Colon (tissue), 2 donors: ENCODE measurements around the gene ABCC2.
"Not testable (repeated sequence)": the region's sequence is repeated elsewhere in the genome, so short reads cannot be mapped to it uniquely, and the experiment has no call there.

Experiments used
- FAIRE-seq: peaks from 2 replicates; lab custom pipeline; 2012; peaks lifted over from hg19 to GRCh38; lab: Jason Lieb, UNC
- donor health status: control.
- donor health status: control.

The ABCC2 gene

DNA sequence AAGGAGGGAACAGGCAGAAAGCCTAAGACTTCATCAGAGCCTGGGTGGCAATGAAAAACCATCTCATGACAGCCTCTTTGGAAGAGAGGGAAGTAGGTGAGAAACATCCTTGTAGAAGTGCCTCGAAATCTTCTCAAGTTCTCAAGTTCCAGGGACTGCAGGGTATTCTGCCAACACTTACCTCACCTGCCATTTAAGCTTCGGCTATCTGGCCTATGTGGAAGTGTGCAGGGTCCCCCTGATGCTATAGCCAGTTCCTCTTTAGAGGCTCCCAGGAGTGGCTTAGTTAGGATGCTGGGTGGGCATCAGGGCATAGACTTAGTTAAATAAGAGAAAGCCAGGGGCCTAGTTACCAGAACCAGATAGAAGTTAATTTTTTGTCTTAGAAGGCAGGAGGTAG, 27.0 kb downstream of the ABCC2 start:
- FAIRE-seq = no peak

DNA sequence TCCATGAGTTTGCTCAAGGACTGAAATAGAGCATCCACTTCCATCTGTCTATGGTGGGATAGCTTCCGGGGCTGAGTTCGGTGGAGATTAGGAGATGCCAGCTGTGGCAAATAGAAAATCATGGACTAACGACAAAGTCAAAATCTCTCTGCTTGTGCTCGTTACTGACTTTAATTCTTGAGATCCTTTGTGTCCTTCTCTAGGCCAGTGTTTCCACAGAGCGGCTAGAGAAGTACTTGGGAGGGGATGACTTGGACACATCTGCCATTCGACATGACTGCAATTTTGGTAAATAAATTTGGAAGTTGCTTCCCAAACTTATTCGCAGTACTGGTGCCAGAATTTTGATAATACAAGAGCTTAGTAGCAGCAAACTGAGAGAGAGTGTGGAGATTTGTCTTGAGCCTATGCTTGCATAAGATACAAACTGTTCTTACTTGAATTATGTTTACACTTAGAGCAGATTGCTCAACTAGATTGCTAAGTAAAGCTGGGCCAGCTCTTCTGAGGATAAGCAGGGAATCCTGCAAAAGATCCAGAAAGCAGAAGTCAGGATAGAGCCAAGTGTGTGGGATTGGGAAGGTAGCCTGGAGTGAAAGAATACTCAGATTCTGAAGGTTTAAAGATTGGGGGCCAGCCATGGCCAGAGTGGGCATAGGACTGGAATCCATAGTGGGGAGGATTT, 27.6 kb downstream of the ABCC2 start:
- FAIRE-seq = no peak

DNA sequence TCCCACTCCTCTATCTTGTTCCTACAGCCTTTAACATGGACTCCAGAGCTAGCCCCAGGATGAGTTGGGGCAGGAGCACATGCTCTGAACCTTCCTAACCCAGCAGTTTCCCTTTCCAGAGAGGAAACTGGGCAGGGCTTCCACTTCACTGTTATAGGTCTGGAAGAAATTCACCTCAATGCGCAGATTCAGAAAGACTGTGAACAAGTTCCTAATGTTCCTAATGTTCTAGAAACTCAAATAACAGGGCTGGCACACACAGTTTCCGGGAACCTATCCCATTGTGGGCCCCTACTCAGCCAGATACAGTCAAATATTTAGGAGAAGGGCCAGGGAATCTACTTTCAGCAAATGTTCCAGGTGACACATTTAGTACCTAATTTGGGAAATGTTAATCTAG, 29.7 kb downstream of the ABCC2 start:
- no peak for FAIRE-seq

DNA sequence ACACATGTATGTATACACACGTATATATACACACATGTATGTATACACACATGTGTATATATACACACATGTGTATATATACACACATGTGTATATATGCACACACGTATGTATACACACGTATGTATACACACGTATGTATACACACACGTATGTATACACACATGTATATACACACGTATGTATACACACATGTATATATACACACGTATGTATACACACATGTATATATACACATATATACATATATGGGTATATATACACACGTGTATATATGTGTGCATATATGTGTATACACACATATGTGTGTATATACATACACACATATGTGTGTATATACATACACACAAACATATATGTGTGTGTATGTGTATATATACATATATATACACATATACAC, 31.7 kb downstream of the ABCC2 start:
- FAIRE-seq = no peak

DNA sequence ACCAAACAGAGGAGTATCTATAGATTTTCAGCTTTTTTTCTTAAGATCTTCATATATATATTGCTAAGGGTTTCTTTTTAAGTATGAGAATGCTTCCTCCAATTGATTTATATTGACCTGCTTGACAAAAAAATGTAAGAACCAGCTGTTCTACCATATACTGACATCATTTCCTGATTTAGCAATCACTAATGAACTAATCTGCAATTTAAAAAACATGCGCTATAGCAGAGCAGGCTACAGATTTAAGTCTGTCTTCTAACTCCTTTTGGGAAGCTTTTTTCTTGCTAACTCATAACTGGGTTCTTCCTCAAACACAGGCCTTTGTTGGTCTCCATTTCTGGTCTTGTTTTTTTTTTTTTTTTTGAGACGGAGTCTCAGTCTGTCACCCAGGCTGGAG, 33.2 kb downstream of the ABCC2 start:
- no peak for FAIRE-seq

DNA sequence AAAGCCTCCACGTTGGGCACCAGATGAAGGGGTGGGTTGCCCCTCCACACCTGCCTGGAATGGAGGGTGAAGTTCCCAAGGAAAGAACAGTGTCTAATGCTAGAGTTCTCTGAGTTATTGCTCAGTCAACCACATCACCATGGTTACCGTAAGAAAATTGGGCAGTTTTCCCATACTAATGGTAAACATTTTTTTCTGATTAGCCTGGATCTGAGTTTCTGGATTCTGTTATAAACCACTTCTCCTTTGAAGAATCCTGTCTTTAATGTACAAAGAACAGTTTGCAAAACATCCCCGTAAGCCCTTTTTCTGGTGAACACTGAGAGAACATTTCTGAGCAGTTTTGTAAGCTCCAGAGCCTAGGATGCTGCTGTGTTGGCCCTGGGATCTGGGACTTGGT, 45.5 kb downstream of the ABCC2 start:
- FAIRE-seq = no peak

DNA sequence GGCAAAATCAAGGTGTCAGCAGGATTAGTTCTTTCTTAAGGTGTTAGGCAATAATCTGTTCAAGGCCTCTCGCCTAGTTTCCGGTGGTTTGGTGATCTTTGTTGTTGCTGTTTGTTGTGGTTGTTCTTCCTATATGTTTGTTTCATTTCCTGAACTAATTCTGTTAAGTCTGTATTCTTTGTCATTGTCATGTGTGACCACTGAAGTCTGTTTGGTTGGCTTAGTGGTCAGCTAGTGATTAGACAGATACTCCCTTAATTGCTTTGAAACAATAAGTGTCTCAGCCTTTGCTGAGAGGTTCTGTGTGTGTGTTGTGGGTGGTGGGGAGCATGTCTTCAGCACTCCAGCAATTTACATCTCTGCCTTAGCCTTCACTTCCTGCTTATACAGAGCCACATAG, 46.0 kb downstream of the ABCC2 start:
- FAIRE-seq = no peak

DNA sequence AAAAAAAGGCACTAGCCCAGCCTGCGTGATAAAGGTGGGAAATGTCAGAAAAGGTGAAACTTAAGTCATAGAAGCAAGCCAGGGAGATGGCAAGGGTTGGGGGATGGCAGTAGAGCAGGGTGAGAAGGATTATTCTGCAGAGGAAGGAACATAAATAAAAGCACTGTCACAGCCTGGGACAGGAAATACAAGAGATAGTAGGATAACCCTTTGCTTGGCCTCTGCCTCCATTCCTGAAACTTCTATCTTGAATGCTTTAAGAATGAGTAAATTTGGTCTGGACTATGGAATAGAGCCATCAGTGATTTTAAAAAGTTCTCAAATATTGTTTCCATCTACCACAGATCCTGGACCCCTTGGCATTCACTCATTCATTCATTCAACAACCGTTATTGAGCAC, 50.0 kb downstream of the ABCC2 start:
- no peak for FAIRE-seq

DNA sequence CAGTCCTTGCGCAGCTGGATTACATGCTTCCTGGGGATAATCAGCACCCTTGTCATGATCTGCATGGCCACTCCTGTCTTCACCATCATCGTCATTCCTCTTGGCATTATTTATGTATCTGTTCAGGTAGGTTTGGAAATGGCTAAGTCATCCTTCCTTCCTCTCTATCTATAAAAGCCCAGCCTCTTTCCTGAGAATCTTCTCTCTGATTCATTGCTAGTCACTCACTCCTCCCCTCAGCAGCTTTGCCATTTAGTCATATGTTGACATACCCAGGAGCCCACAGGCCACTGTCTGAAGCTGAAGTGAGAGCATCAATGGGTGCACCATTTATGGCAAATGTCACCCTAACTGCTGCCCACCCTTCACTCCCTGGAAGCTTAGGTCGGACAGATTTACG, 52.0 kb downstream of the ABCC2 start:
- no peak for FAIRE-seq

DNA sequence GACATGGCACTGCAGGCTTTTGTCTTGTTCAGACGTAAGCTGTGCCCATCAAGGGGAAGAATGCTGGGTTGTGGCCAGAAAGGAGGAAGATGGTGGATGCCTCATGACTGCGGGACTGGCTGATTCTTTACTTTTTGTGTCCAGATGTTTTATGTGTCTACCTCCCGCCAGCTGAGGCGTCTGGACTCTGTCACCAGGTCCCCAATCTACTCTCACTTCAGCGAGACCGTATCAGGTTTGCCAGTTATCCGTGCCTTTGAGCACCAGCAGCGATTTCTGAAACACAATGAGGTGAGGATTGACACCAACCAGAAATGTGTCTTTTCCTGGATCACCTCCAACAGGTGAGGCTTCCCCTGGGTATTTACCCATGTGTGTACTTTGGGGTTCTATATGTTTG, 53.5 kb downstream of the ABCC2 start:
- no peak for FAIRE-seq

DNA sequence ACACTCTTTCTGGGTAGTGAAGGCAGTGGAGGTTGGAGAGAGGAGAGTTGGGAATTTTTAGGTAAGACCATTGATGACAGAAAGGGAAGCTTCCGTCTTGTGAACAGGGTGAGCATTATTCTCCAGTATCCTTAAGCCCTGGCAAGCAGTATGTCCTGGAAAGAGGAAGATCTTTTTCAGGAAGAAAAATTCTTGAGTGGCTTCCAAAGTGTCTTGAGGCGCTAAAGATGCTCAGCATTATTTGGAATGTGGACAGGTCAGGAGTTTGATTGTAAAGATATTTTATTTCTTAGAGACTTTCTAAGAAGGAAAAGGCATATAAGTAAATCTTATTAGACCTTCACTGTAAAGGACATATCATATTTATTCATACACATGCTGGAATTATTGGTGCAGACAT, 54.3 kb downstream of the ABCC2 start:
- no peak for FAIRE-seq

DNA sequence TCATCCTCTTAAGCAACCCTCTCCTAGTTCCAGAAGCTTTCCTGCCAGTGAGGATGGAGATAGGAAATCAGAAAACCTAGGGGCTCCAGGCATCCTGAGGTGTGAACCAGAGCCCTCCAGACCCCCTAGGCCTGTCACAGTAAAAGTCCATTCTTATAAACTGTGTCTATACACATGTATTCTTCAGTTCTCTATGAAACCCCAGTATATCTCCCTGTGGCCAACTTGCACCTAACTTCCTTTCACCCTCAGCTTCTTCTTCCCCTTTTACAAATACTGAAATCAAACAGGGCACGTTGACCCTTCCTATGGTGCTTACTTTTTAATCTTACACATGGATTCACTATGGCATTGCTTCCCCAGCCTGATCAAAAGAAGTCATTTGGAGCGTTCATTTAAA, 58.4 kb downstream of the ABCC2 start:
- FAIRE-seq = not testable (repeated sequence)

DNA sequence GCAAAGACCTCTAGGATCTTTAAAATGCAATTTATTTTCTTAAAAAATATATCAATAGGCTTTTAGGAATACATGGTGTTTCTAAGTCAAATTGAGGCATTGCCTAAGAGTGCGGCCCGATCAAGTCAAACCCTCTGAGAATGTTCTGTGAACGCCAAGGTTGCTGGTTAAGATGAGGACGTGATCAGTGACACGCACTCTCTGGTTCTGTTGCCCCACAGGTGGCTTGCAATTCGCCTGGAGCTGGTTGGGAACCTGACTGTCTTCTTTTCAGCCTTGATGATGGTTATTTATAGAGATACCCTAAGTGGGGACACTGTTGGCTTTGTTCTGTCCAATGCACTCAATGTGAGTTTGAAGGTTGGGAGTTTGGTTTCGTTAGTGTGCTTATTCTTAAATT, 59.3 kb downstream of the ABCC2 start:
- no peak for FAIRE-seq

DNA sequence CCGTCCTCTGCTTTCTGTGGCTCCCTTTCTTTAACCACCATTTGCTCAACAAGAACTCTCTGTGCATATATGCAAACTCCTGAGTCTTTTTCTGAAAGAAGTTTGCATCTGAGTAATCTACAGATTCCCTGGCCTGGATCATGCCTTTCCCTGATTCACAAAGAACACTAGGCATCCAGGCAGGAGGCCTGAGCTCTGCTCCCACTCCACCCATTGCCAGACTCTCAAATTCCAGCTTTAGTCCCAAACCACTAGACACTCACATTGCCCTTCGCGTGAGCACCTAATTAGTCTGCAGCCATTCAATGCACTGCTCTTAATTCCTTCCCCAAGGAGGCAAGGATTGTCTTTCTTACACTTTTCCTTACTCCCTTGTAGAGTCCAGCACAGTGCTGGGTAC, 60.9 kb downstream of the ABCC2 start:
- FAIRE-seq = no peak

DNA sequence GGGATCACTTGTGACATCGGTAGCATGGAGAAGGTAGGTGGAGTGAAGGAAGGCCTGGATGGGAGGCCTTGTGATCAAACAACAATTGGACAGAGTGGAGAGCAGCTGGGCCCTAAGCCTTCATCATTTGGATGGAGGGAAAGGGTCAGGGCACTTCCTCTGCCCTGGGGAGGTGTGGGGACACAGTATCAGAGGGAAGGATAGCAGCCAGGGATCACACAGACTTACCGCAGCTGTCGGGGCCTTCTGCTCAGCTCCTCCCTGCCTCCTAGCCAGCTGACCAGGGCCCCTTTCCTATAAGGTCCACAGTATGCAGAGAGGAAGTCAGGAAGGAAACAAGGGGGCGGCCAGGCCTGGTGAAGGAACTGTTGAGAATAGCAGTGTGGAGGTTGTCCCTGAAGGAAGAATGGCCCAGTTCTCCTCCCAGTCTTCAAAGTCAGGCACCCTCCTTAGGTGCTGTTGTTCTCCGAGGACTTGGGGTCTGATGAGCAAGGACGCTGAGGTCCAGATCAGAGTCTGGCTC, 62.1 kb downstream of the ABCC2 start:
- no peak for FAIRE-seq

DNA sequence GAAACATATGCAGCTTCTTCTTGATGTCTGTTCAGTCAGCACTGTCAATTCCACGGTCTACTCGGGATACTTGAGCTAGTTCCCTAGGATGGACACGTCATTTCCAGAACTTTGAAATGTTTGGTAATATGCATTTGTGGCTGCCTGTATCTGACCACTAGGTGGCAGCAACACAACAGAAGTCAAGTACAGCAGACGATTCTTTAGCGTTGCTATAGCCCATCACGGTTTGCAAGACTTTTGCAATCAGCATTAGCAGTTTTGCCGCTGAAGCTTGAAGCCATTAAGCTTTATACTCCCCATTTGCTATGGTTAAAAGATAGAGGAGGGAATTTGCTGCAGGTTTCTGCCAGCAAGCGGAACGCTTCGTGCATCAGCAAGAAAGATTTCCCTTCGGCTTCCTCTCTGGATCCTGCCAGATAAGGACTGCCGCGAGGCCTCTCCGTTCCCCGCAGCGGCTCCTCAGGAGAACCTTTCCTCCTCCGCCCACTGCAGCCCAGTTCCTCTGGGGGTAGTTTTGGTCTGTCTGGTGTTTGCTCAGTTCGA, 63.5 kb downstream of the ABCC2 start:
- FAIRE-seq = no peak

DNA sequence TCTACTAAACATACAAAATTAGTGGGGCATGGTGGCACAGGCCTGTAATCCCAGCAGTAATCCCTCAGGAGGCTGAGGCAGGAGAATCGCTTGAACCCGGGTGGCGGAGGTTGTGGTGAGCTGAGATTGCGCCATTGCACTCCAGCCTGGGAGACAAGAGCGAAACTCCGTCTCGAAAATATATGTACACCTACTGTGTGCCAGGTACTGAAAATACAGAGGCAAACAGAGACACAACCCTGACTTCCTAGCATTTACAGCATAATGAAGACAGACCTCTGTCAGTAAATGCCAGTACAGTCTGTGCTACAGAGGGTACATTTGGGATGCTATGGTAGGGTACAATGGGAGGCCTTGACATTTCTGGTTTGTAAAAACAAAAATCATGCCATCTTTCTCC, 66.6 kb downstream of the ABCC2 start:
- FAIRE-seq = no peak

DNA sequence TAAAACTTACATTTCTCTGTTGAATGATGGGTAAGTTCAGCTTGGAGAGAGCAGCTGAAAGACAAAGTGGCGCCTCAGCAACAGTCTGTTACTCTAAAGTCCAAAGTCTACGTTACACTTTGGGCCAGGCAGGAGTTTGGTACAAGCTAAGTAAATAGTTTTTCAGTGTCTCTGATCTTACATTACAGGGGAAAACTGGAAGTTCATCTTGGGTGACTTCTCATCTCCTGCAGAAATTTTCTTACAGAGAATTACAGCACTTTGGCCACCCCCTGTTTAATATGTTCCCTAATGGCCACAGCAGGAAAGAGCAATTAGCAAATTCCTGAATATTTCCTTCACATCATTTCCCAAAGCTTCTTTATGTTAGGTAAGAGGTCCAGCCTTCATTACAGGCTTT, 67.1 kb downstream of the ABCC2 start:
- no peak for FAIRE-seq

DNA sequence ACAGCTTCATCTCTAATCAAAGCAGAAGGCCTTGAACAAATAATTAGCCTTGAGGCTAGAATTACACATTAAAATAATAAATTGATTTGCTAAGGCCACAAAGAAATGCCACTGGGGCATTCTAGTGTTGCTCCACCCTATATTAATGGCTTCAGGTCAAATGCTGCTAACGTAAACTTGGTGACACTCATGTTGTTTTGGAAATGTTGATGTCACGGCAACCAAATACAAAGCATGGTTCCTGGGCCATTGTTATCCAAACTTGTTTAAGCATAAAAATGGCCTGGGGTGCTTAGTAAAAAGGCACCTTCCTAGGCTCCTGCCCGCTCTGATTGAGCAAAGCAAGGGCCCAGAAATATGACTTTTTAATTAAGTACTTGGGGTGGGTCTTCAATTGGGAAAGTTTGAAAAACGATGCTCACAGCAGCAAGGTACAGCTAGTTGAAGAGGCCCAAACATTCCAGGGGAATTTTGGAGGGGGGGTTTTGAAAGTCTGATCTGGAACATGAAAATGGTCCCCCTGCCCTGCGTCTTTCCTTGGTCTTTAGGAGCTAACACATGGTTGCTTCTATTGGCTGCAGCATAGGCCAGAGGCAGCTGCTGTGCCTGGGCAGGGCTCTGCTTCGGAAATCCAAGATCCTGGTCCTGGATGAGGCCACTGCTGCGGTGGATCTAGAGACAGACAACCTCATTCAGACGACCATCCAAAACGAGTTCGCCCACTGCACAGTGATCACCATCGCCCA, 67.8 kb downstream of the ABCC2 start:
- no peak for FAIRE-seq

DNA sequence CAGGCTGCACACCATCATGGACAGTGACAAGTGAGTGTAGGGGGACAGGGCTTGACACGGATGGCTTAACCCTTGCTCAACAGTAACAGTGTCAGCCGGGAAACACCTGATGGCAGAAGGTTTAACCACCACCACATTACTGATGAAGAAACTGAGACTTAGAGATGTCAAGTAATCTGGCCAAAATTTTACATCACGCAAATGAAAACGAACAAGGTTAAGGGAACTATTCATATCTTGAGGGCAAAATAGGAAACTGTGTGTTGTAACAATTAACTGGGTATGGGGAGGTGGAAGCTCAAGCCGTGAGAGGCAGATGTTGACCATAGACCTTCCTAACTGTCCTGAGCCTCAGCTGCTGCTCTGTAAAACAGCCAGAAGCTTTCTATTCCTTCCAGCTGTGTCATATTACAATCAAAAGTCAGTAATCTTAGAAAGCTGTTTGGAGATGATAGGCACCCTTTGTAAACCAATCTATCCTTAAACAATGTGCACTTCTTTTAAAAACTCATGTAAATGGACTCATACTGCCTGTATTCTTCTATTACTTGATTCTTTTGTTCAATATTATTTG, 68.4 kb downstream of the ABCC2 start:
- FAIRE-seq = no peak

DNA sequence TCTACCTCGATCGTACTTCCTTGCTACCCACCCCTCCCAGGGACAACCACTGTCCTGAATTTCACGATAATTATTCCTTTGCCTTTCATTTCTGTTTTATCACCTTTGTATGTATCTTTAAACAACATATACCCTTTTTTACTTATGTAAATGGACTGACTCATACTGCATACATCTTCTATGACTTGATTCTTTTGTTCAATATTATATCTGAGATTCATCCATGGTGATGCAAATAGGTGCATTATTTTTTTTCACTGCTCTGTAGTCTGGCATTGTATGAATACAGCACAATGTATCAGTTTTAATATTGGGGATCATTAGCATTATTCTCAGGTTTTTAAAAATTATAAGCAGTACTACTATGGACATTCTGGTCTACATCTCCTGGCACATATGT, 69.4 kb downstream of the ABCC2 start:
- FAIRE-seq = no peak

DNA sequence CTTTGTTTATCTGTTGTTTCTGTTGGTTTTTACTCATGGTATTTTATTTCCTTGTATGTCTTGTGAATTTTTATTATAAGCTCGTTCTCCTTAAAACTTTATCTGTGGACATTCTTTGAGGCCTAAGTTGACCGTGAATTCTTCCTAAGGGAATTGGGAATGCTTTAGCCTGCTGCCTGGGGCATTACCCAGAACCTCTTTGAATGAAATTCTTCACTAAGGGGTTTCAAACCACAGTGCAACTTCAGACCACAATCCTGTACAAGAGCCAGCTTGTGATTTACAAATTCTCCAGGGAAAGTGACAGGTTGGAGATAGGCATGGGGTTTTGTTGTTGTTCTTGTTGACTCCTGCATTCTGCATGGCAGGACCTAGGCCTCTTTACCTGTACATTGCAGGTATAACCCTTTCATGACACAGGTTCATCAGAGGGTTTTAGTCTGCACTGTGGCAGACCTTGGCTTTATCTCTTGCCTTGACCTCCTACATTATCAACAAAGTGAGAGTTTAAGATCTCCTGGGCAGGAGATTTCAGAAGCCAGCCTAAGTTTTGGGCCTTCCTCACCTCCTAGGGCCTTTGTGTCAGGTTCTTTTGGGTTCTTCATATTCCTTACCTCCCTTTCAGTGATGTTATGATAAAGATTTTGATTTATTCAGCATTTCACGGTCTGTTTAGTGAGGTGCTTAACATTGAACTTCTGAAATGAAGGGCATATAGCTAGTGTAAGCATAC, 70.2 kb downstream of the ABCC2 start:
- no peak for FAIRE-seq

DNA sequence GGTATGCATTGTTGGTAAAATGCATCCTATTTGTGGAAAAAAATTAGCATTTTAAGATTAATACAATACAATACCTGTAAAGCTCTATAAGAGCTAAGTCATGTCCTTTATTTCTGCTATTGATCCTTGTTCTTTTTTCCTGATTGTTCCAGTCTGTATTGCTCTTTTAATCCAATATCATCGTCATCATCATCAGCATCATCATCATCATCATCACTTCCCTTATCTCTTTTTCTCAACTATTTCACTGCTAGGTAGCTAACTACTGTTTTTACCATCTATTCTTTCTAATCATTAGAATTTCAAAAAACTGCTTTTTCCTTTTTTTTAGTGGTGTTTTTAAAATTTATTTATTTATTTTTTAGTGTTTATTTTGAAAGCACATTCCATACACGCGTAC, 71.2 kb downstream of the ABCC2 start:
- no peak for FAIRE-seq
